Measurements from ENCODE around the gene NCK1.
"Not testable (repeated sequence)": the region's sequence is repeated elsewhere in the genome, so short reads cannot be mapped to it uniquely, and the experiment has no call there.

Gene NCK1

GRCh38 chr3:136901391-136901790 is 39.4 kb downstream of the NCK1 start:
- no peak for DNase-seq (ENCODE audit: low read depth)
- no peak for TF ChIP-seq CTCF (IDR thresholded peaks at IDR 0.05; ENCODE audit: insufficient read depth, low read depth, low read length, missing control alignments)
- H3K4me3 ChIP-seq (ENCODE audit: low read depth, low read length) = no peak overlapping the region

GRCh38 chr3:136902530-136902929 is 40.5 kb downstream of the NCK1 start:
- not testable (repeated sequence) for DNase-seq (ENCODE audit: low read depth); H3K4me3 ChIP-seq (ENCODE audit: low read depth, low read length)

GRCh38 chr3:136903899-136904298 is 41.9 kb downstream of the NCK1 start:
- H3K4me3 ChIP-seq (ENCODE audit: low read depth, low read length) = no peak overlapping the region
- no peak for DNase-seq (ENCODE audit: low read depth)
- no peak for TF ChIP-seq CTCF (IDR thresholded peaks at IDR 0.05; ENCODE audit: insufficient read depth, low read depth, low read length, missing control alignments)

GRCh38 chr3:136904746-136905145 is 42.7 kb downstream of the NCK1 start:
- no peak overlapping the region for H3K4me3 ChIP-seq (ENCODE audit: low read depth, low read length)
- no peak for DNase-seq (ENCODE audit: low read depth)
- no peak for TF ChIP-seq CTCF (IDR thresholded peaks at IDR 0.05; ENCODE audit: insufficient read depth, low read depth, low read length, missing control alignments)

GRCh38 chr3:136905549-136905948 is 43.5 kb downstream of the NCK1 start:
- TF ChIP-seq CTCF (IDR thresholded peaks at IDR 0.05; ENCODE audit: insufficient read depth, low read depth, low read length, missing control alignments) = no peak
- no peak overlapping the region for H3K4me3 ChIP-seq (ENCODE audit: low read depth, low read length)
- no peak for DNase-seq (ENCODE audit: low read depth)

- no peak overlapping the region for H3K4me3 ChIP-seq (ENCODE audit: low read depth, low read length)
- no peak for TF ChIP-seq CTCF (IDR thresholded peaks at IDR 0.05; ENCODE audit: insufficient read depth, low read depth, low read length, missing control alignments)
- no peak for DNase-seq (ENCODE audit: low read depth)
Observed at GRCh38 chr3:136906725-136907124, 44.7 kb downstream of the NCK1 start.

GRCh38 chr3:136908297-136908696 is 46.3 kb downstream of the NCK1 start:
- DNase-seq (ENCODE audit: low read depth) = no peak
- H3K4me3 ChIP-seq (ENCODE audit: low read depth, low read length) = no peak overlapping the region
- TF ChIP-seq CTCF (IDR thresholded peaks at IDR 0.05; ENCODE audit: insufficient read depth, low read depth, low read length, missing control alignments) = no peak

GRCh38 chr3:136909187-136909586 is 47.2 kb downstream of the NCK1 start:
- no peak for TF ChIP-seq CTCF (IDR thresholded peaks at IDR 0.05; ENCODE audit: insufficient read depth, low read depth, low read length, missing control alignments)
- DNase-seq (ENCODE audit: low read depth) = no peak

More at GRCh38 chr3:136909187-136909586, 47.2 kb downstream of the NCK1 start:
- no peak overlapping the region for H3K4me3 ChIP-seq (ENCODE audit: low read depth, low read length)

Data from GM12865 (cell line).